ENCODE data around the gene CITED2.

- TF ChIP-seq CTCF (tag by site-specific recombination; IDR thresholded peaks at IDR 0.05): no peak
- no peak for TF ChIP-seq YY1 (tag by site-specific recombination; IDR thresholded peaks at IDR 0.05)
- TF ChIP-seq ZBTB20 (tag by site-specific recombination; IDR thresholded peaks at IDR 0.05): no peak
- no peak for TF ChIP-seq GLIS1 (tag by site-specific recombination; IDR thresholded peaks at IDR 0.05)
- no peak for TF ChIP-seq ZNF398 (tag by site-specific recombination; IDR thresholded peaks at IDR 0.05)
These were observed 44.2 kb upstream of the CITED2 start for GRCh38 chr6:139418481-139419132.
